Activated CD4-positive, alpha-beta memory T cell treated with anti-CD3 and anti-CD28 coated beads for 36 hours (primary cell): Measurements from ENCODE around the gene AFAP1. TPM values are rescaled to one million over a fixed set of nuclear protein-coding genes. Genes with fewer than 3 reads are reported as not detected.

Source experiments
- CTCF ChIA-PET: fragments of 350-600 bp; sonication (Branson Sonifier 250); formaldehyde crosslinking; loops from one replicate; lab custom pipeline; 2021; ENCODE audit warnings: antibody characterized with exemption, inconsistent platforms; lab: Charles Lee
- POLR2A ChIA-PET: fragments of 350-600 bp; sonication (Branson Sonifier 250); formaldehyde crosslinking; loops from one replicate; lab custom pipeline; 2021; ENCODE audit warnings: antibody characterized with exemption; lab: Charles Lee
- DNase-seq: peaks from one replicate; pipeline ENCODE4 v3.0.0-alpha.2; 2020
- H3K27ac Mint-ChIP-seq: one replicate; pipeline ENCODE4 v1.8.0; 2021; ENCODE audit warnings: mixed read lengths
- H3K27me3 Mint-ChIP-seq: one replicate; pipeline ENCODE4 v1.8.0; 2021; ENCODE audit warnings: mixed read lengths
- H3K36me3 Mint-ChIP-seq: one replicate; pipeline ENCODE4 v1.8.0; 2021; ENCODE audit warnings: mixed read lengths
- H3K4me1 Mint-ChIP-seq: one replicate; pipeline ENCODE4 v1.8.0; 2021; ENCODE audit warnings: low read depth, mixed read lengths
- H3K4me3 Mint-ChIP-seq: one replicate; pipeline ENCODE4 v1.8.0; 2021; ENCODE audit warnings: mild to moderate bottlenecking, mixed read lengths
- H3K9me3 Mint-ChIP-seq: one replicate; pipeline ENCODE4 v1.8.0; 2021; ENCODE audit warnings: mixed read lengths
- intact Hi-C: fragments of 100-400 bp; cut with micrococcal nuclease; formaldehyde crosslinking; loops from one replicate; pipeline ENCODE4 v1.15.1; 2023
- total RNA-seq, 2 experiments: library from RNA; stranded (reverse); gene quantifications; one replicate each; pipeline ENCODE4 v1.2.3, GENCODE V29; 2021

The AFAP1 gene
- total RNA-seq, 2 experiments from 2014 or later: 37.7 to 38.4 TPM

DNA sequence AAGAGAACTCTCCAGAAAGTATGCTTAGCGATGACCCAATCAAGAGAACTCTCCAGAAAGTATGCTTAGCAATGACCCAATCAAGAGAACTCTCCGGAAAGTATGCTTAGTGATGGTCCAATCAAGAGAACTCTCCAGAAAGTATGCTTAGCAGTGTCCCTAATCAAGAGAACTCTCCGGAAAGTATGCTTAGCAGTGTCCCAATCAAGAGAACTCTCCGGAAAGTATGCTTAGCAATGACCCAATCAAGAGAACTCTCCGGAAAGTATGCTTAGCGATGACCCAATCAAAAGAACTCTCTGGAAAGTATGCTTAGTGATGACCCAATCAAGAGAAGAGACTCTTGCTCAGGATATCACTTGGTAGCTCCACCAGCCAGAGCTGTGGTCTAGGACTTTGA lies 92.5 kb downstream of the AFAP1 start:
- no peaks in the 10 kb centered on the region for H3K27me3 Mint-ChIP-seq
- H3K9me3 Mint-ChIP-seq: no peaks in the 10 kb centered on the region
- POLR2A ChIA-PET: no interaction called here
- H3K4me3 Mint-ChIP-seq: no peak overlapping the region
- H3K27ac Mint-ChIP-seq: no peak overlapping the region
- peaks cover 66% of the 10 kb centered on the region for H3K4me1 Mint-ChIP-seq
- no peak for DNase-seq
- H3K36me3 Mint-ChIP-seq: peaks cover 32% of the 10 kb centered on the region
- intact Hi-C loops: no loop called here
- CTCF ChIA-PET: no interaction called here

DNA sequence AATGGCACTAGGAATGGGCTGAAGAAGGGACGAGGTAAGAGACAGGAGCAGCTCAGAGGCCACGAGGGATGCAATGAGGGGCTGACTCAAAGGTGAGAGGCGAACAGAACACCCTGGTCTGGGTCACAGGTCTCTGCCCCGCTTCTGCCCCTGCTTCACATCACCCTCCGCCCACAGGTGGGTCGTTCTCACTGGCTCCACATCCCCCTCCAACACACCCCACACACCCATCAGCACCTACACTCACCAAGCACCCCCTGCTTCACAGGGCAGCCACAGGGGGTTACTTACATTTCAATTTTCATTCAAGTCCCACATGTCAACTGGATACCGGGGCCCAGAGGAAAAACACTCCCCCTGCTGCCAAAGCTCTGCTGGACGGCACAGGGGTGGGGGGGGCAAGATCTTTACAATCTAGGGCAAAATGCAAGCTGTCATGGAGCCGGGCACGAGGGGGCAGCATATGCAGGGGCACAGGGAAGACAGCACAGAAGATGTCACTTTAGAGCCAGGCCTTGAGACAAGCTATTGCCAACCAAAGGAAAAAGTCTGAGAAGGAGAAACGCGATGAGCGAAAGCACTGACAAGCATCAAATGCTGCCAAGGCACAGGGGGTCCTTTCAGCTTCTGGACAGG lies 94.0 kb downstream of the AFAP1 start:
- ChIA-PET CTCF (interaction anchor here (1.0 to 4.8 kb wide), 8 partner anchors 9 to 143 kb away, joined by 3 to 110 read pairs (median 14); no protein-coding TSS in a partner anchor), POLR2A (no interaction called here)
- Mint-ChIP-seq H3K9me3 (no peaks in the 10 kb centered on the region), H3K4me1 (peaks cover 50% of the 10 kb centered on the region), H3K36me3 (peaks cover 31% of the 10 kb centered on the region), H3K4me3 (no peak overlapping the region), H3K27ac (no peak overlapping the region), H3K27me3 (no peaks in the 10 kb centered on the region)
- DNase-seq: no peak
- intact Hi-C loops: loop anchor here (2.0 kb wide), 1 partner anchor 43 kb away; no protein-coding TSS in a partner anchor

DNA sequence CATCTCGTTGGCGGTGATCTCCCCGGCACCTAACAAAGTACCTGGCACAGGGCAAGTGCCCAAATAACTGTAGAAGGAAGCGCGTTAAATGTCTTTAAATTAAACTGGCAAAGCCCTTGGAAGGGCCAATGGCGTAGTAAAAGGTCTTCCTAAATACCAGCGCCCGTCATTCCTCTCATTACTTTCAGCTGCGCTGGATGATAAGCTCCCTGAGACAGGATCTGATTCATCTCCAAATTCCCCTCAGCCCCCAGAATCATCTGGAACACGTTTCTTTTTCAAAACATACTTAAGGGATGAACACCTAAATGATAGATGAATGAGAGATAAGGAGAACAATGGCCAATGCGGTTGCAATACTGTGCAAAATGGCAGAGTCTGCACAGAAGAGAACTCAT lies 95.1 kb downstream of the AFAP1 start:
- ChIA-PET POLR2A (interaction anchor here (1.4 kb wide), 1 partner anchor 10 kb away, joined by 4 read pairs; no protein-coding TSS in a partner anchor), CTCF (interaction anchor here (0.8 to 4.8 kb wide), 19 partner anchors 10 to 131 kb away, joined by 3 to 110 read pairs (median 5); no protein-coding TSS in a partner anchor)
- H3K36me3 Mint-ChIP-seq: peaks cover 26% of the 10 kb centered on the region
- H3K9me3 Mint-ChIP-seq: no peaks in the 10 kb centered on the region
- no peak overlapping the region for H3K4me3 Mint-ChIP-seq
- H3K4me1 Mint-ChIP-seq: peaks cover 40% of the 10 kb centered on the region
- DNase-seq: no peak
- H3K27me3 Mint-ChIP-seq: no peaks in the 10 kb centered on the region
- H3K27ac Mint-ChIP-seq: peak overlapping the region; percentile 56
- intact Hi-C loops: loop anchor here (2.0 kb wide), 1 partner anchor 42 kb away; no protein-coding TSS in a partner anchor

DNA sequence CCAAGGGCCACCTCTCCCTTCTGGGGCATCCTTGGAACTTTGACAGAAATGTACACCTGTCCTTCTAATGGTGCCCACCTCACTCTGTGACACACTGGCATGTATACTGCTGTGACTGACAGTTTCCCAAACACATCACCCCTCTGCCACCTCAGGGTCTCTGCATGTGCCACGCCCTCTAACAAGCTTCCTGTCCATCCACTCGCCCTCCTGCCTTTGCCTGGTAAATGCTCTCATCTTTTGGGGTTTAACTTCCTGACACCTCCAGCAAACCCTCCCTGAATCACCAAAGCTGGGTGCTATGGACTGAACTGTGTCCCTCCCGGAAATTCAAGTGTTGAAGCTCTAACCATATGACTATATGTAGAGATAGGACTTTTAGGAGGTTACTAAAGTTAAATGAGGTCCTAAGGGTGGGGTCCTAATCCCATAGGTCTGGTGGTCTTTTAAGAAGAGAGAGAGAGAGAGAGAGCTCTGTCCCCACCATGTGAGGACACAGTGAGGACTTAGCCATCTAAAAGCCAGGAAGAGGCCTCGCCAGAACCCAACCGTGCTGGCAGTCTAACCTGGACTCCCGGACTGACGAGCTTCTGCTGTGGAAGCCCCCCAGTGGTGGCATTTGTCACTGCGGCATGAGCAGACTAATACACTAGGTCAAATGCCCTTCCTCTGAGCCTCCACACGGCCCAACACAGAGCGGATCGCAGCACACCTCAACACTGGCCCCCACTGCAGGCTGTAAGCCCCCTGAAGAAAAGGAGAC lies 95.6 kb downstream of the AFAP1 start:
- Mint-ChIP-seq H3K27me3 (no peaks in the 10 kb centered on the region), H3K4me3 (no peak overlapping the region), H3K36me3 (peaks cover 26% of the 10 kb centered on the region), H3K27ac (peak overlapping the region; percentile 56), H3K9me3 (no peaks in the 10 kb centered on the region), H3K4me1 (peaks cover 35% of the 10 kb centered on the region)
- ChIA-PET POLR2A (interaction anchor here (1.4 kb wide), 1 partner anchor 11 kb away, joined by 4 read pairs; no protein-coding TSS in a partner anchor), CTCF (interaction anchor here (0.6 to 4.8 kb wide), 24 partner anchors 11 to 131 kb away, joined by 3 to 110 read pairs (median 5); no protein-coding TSS in a partner anchor)
- intact Hi-C loops: loop anchor here (2.0 kb wide), 1 partner anchor 41 kb away; no protein-coding TSS in a partner anchor
- DNase-seq: peak; percentile 79

DNA sequence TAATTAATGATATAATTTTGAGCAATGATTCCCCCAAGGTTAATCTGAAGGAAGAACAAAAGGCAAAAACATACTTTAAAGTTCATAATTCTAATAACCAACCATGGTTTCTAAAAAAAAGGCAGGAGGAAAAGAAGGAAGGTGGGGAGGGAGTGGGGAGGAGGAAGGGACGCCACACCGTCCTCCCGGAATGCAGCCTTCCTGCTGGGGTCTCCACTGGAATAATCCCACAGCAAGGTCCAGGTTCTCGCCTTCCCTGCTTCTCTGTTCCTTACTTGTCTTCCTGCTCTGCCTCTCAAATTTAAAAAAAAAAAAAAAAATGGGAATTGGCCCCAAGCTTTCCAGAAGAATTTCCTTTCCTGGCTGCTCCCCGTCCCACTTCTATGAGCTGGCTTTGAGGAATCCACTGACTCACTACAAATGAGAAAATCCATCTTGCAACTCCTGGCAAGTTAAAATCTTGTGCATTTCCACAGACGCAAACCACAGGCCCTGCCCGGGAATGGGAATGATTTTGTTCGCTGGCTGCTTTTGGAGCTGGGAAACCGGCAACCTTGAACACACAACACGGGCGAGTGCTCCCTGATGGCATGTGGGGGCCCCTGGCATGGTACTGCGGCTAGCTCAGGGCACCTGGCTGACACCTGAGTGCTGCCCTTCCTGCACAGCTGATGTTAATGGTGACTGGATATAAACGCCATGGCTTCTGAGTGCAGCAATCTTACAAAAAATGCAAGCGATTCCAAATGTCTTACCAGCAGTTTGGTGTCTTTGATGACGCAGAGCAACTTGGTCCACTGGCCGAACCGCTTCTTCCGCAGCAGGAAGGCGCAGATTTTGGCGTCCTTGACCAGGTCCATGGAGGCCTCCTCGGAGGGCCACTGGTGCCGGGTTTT lies 97.0 kb downstream of the AFAP1 start:
- no peak for DNase-seq
- Mint-ChIP-seq H3K4me3 (no peak overlapping the region), H3K27ac (no peak overlapping the region), H3K9me3 (no peaks in the 10 kb centered on the region), H3K36me3 (peaks cover 33% of the 10 kb centered on the region), H3K4me1 (peaks cover 37% of the 10 kb centered on the region), H3K27me3 (no peaks in the 10 kb centered on the region)
- ChIA-PET POLR2A (interaction anchor here (0.7 to 1.0 kb wide), 2 partner anchors 12 to 129 kb away, joined by 3 read pairs; no protein-coding TSS in a partner anchor), CTCF (interaction anchor here (1.2 to 4.8 kb wide), 3 partner anchors 11 to 36 kb away, joined by 4 to 110 read pairs (median 6); no protein-coding TSS in a partner anchor)
- intact Hi-C loops: no loop called here

DNA sequence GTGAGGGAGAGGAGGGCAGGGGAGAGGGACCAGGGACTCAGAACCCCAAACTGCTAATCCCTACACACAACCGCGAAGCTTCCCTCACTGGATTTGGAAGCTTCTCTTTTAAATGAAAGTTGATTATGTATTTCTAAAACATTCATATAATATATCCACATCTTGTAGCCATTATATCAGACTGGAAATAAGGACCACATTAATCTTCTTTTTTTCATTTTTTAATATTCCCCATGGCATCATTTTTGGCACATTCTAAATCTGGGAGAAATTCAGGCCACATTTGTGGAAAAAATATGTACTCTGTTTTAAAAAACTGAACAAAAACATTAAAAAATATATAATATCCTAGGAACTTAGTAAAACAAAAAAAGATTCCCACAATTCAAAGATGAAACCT lies 97.8 kb downstream of the AFAP1 start:
- Mint-ChIP-seq H3K36me3 (peaks cover 41% of the 10 kb centered on the region), H3K9me3 (no peaks in the 10 kb centered on the region), H3K27ac (no peak overlapping the region), H3K4me3 (no peak overlapping the region), H3K4me1 (peaks cover 40% of the 10 kb centered on the region), H3K27me3 (no peaks in the 10 kb centered on the region)
- ChIA-PET POLR2A (no interaction called here), CTCF (interaction anchor here (0.7 to 4.8 kb wide), 5 partner anchors 10 to 40 kb away, joined by 3 to 110 read pairs (median 4); no protein-coding TSS in a partner anchor)
- intact Hi-C loops: no loop called here
- no peak for DNase-seq

DNA sequence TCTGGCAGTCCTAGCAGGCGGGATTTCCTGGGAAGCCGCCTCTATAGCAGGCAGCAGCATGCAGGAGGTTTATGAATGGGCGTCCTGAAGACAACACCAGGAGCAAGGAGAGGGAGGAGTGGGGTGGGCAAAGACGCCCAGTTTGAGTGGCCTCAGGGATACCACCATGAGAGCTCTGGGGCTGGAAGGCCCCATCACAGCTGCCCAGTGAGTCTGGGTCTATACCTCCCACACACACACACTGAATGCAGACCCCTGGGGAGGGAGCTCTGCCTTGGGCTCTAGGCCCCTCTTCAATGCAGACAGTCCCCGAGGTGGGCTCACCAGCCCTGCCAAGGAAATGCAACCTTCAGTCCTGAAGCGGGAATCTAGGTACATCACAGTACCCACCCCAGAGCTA lies 98.6 kb downstream of the AFAP1 start:
- CTCF ChIA-PET: interaction anchor here (0.7 to 1.8 kb wide), 4 partner anchors 10 to 39 kb away, joined by 3 to 6 read pairs (median 4); no protein-coding TSS in a partner anchor
- POLR2A ChIA-PET: no interaction called here
- peaks cover 38% of the 10 kb centered on the region for H3K4me1 Mint-ChIP-seq
- intact Hi-C loops: no loop called here
- H3K27me3 Mint-ChIP-seq: no peaks in the 10 kb centered on the region
- H3K36me3 Mint-ChIP-seq: peaks cover 45% of the 10 kb centered on the region
- no peak overlapping the region for H3K27ac Mint-ChIP-seq
- no peaks in the 10 kb centered on the region for H3K9me3 Mint-ChIP-seq
- H3K4me3 Mint-ChIP-seq: no peak overlapping the region
- DNase-seq: no peak

DNA sequence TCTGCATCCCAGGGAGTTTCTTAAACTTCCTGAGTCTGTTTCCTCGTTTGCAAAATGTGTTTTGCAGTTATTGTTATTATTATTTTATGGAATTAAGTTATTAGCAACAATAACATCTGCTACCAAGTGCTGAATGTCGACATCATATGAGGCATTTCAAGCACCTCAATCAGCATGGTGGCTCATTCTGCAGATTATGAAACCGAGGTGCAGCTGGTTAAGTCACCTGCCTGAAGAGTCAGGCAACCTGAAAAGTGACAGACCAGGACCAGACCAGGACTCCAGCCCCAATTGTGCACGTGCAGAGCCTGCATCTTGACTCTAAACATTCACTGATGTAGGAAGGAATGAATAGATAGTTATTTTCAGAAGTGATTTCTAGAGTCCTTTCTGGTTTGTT lies 99.8 kb downstream of the AFAP1 start:
- DNase-seq: no peak
- H3K36me3 Mint-ChIP-seq: peaks cover 49% of the 10 kb centered on the region
- H3K9me3 Mint-ChIP-seq: no peaks in the 10 kb centered on the region
- intact Hi-C loops: no loop called here
- ChIA-PET POLR2A (no interaction called here), CTCF (no interaction called here)
- H3K4me1 Mint-ChIP-seq: peaks cover 29% of the 10 kb centered on the region
- H3K4me3 Mint-ChIP-seq: no peak overlapping the region
- H3K27me3 Mint-ChIP-seq: no peaks in the 10 kb centered on the region
- H3K27ac Mint-ChIP-seq: no peak overlapping the region

DNA sequence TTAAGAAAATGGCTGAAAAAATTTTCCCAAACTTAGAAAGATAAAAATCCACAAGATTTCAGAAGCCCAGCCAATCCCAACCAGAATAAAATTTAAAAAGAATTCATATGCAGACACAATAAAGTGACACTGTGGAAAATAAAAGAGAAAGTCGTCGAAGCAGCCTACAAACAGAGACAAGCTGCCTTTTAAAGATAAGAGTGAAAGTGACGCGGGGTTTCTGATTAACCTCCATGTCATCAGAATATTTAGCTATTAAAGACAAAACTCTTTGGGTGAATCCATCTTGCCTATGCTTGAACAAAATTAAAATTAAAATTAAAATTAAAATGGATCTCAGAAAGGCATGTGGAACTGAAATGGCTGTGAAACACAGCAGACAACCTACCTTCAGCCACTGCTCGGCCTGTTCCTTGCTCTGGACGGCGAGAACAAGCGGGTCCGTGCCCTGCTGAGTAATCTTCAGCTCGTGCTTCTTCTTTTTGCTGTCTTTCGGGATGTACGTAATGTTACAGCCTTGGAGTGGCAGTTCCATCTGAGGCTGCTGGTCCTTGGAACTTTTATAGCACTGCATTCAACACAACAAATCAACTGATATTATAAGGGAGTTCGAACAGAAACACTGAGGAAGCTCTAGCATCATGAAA lies 101.4 kb downstream of the AFAP1 start:
- Mint-ChIP-seq H3K27me3 (no peaks in the 10 kb centered on the region), H3K27ac (no peak overlapping the region), H3K4me1 (peaks cover 19% of the 10 kb centered on the region), H3K9me3 (no peaks in the 10 kb centered on the region), H3K36me3 (peaks cover 51% of the 10 kb centered on the region), H3K4me3 (no peak overlapping the region)
- ChIA-PET POLR2A (no interaction called here), CTCF (no interaction called here)
- no peak for DNase-seq
- intact Hi-C loops: no loop called here

DNA sequence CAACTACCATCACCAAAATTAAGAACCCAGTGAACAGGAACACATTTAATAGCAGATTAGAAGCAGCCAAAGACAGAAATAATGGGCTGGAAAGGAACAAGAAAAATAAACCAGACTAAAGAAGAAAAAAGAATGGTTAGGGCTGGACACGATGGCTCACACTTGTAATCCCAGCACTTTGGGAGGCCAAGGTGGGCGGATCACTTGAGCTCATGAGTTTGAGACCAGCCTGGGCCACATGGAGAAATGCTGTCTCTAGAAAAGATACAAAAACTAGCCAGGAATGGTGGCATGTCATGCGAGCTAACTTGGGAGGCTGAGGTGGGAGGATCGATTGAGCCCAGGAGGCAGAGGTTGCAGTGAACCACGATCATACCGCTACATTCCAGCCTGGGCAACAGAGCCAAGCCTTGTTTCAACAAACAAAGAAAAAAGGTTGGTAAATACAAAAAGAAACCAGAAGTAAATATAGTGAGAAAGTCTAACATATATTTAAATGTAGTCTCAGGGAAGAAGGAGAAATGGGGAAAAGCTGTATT lies 102.0 kb downstream of the AFAP1 start:
- ChIA-PET POLR2A (no interaction called here), CTCF (no interaction called here)
- no peak overlapping the region for H3K27ac Mint-ChIP-seq

More for the DNA sequence above, 102.0 kb downstream of the AFAP1 start:
- intact Hi-C loops: no loop called here
- peaks cover 25% of the 10 kb centered on the region for H3K4me1 Mint-ChIP-seq
- peaks cover 3% of the 10 kb centered on the region for H3K9me3 Mint-ChIP-seq
- no peak for DNase-seq
- H3K27me3 Mint-ChIP-seq: no peaks in the 10 kb centered on the region
- H3K36me3 Mint-ChIP-seq: peaks cover 51% of the 10 kb centered on the region
- no peak overlapping the region for H3K4me3 Mint-ChIP-seq
